NCI-H460 (cell line): ENCODE results near the gene SFI1. TPM values are rescaled to one million over a fixed set of nuclear protein-coding genes. Genes with fewer than 3 reads are reported as not detected.
A peak's percentile ranks its signal among the peaks of the same experiment; 100 is the strongest.
"Not testable (repeated sequence)": the region's sequence is repeated elsewhere in the genome, so short reads cannot be mapped to it uniquely, and the experiment has no call there.

Experiments used
- DNase-seq: peaks from one replicate; pipeline ENCODE4 v3.0.0-alpha.2; 2016; ENCODE audit warnings: low read depth; ENCODE audit errors: extremely low read depth
- total RNA-seq: library from RNA; depleted of rRNA; stranded (reverse); fragments of >200 nt; shearing (Covaris generic); gene quantifications from 2 replicates; pipeline ENCODE4 v1.2.3, GENCODE V29; 2014

SFI1 gene
- total RNA-seq, 1 experiment from 2014 or later: 10.5 TPM

DNA sequence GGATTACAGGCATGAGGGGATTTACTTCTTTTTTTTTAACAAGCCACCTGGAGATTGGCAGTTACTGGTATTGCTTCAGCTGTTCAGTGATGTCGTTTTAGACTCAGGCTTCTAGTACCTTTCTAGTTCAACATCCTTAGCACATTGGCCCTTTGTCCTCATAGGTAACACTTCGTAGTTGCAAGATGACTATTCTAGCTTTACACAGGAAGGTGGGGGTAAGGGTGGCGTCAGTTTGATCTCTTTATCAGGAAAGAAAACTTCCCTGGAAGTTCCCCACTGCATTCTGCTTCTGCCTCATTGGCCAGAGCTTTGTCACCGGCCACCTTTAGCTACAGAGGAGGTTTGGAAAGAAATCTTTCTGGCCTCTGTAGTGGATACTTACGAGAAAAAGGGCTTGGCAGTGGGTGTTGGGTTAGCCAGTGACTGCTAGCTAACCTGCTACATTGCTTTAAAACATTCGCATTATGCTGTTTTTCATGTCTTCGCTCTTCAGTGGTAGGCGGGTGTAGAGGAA is 40.7 kb downstream of the SFI1 start:
- DNase-seq: no peak

DNA sequence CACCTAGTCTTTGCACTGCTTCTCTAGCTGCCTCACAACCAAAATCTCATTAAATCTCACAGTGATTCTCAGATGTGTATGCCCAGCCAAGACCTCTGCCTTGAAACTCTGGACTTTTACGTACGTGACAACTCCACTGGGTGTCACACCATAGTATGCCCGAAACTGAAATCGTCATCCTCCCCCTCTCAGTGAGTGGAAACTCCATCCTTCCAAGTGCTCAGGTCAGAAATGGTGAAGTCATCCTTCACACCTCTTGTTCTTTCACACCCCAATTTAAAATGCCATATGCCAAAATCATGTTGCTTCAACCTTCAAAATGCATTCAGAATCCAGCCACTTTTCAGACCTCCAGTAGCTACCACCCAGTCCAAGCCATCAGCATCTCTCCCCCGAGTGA is 42.5 kb downstream of the SFI1 start:
- DNase-seq: no peak

DNA sequence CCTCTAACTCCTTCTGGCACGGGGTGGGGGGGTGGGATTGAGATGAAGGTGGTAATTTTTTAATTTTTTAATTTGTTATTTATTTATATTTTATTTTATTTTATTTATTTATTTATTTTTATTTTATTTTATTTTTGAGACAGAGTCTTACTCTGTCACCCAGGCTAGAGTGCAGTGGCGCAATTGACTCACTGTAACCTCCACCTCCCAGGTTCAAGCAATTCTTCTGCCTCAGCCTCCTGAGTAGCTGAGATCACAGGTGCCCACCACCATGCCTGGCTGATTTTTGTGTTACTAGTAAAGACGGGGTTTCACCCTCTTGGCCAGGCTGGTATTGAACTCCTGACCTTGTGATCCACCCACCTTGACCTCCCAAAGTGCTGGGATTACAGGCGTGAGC is 43.8 kb downstream of the SFI1 start:
- DNase-seq: not testable (repeated sequence)

DNA sequence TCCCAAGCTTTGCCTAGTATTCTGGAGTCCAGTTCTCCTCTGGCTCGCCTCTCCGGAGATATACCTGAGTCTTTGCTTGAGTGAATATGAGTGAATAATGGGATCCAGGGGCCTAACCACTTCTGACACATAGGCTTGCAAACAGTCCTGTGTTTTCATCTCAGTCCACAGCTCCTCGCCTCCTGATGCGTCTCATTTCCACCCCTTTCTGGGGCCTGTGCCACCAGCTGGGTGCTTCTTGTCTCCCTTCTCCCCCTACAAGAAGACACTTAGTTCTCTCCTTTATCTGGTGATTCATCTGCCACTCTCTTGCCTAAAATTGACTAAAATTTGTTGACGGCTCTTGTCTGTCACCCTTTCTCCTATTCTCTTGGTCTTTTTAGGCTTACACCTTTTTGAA is 44.6 kb downstream of the SFI1 start:
- DNase-seq: no peak

DNA sequence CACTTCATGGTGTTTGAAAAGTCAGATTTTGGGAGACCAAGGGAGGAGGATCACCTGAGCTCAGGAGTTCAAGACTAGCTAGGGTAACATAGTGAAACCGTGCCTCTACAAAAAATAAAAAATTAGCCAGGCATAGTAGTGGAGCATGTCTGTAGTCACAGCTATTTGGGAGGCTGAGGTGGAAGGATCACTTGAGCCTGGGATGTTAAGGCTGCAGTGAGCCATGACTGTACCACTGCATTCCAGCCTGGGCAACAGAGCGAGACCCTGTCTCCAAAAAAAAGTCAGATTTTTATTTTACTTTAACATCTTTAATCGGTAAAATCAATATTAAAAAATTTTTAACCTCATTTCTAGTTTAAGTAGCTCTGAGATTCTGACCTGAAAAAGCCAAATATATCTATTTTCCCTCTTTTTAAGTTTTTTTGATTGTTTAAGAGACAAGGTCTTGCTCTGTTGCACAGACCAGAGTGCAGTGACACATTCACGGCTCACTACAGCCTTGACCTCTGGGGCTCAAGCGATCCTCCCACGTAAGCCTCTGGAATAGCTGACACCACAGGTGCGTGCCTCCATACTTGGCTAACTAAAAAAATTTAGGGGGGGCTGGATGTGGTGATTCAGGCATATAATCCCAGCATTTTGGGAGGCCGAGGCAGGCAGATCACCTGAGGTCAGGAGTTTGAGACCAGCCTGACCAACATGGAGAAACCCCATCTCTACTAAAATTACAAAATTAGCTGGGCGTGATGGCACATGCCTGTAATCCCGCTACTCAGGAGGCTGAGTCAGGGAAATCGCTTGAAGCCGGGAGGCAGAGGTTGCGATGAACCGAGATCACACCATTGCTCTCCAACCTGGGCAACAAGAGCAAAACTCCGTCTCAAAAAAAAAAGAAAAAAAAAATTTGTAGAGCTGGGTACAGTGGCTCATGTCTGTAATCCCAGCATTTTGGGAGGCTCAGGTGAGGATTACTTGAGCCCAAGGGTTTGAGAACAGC is 48.4 kb downstream of the SFI1 start:
- DNase-seq: no peak

DNA sequence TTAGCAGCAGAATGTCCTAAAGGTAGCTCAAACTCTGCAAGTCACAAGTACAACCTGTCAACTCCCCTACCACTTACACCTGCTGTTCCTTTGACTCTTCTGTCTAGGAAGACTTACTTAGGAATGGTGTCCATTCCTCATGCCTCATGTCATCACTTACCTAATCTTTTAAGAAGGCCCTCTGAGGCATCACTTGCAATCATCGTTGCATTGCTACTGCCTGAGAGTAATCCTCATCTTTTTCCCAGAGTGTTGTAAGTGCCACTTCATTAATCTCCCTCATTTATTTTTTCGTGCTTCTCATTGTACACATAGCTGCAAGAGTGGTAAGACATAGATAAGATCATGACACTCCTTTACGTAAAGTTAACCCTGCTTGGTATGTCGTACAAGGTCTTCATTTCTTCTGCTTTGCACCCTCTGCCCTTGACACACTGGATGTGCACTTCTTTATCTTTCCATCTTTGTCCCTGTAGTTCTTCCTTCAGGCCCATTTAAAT is 54.6 kb downstream of the SFI1 start:
- no peak for DNase-seq

DNA sequence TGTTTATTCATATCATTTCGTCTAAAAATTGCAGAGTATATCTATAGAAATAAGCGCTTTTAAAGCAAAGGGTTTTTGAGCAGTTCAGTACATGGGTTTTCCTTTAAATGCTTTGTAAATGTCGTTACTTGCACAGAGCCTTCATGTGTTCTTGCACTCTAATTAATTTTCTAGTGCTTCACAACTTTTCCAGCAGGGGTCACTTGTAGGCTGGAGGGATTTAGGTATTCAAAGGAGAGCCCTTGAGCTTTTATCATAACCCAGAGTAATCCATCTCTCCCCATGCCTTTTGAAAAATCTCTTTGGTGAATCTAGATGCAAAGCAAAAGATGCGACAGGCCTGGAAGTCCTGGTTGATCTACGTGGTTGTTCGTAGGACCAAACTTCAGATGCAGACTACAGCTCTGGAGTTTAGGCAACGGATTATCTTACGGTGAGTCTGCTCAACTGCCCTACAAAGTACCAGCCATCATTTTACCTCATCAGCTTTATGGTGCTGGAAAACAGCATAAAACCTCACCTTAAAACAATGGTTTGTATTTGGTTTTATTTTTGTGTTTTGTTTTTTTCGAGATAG is 60.4 kb downstream of the SFI1 start:
- peak; percentile 48 for DNase-seq

DNA sequence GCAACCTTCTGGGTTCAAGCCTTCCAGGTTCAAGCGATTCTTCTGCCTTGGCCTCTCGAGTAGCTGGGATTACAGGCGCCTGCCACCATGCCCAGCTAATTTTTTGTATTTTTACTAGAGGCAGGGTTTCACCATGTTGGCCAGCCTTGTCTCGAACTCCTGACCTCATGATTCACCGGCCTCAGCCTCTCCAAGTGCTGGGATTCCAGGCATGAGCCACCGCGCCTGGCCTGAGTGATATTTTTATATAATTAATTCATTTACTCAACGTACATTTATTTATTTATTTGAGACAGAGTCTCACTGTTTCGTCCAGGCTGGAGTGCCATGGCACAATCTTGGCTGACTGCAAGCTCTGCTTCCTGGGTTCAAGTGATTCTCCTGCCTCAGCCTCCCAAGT is 62.2 kb downstream of the SFI1 start:
- DNase-seq: not testable (repeated sequence)

DNA sequence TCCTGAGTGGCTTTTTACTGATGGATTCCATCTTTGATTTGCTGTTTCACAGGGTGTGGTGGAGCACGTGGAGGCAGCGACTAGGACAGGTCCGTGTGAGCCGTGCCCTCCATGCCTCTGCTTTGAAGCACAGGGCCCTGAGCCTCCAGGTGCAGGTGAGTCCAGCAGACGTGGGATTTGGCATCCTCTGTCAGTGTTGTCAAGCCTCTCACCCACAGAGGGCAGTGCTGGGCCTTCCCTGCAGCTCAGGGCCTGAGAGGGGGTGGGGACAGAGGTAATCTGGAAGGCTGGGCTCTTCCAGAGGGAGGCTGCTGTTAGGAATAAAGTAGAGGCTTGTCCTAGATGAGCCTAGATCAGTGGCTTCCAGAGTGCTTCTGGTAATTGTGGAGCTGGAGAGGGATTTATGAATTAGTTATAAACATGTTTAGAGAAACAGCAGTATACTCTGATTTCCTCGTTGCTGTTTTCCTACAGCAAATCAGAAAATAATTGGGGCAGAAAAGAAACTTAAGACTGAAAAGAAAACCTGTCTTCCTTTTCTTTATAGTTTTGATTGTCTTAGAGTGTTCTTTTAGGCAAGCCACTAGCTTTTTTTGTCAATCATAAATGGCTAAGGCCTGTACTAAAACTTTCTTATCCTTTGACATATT is 65.0 kb downstream of the SFI1 start:
- DNase-seq: peak; percentile 86

DNA sequence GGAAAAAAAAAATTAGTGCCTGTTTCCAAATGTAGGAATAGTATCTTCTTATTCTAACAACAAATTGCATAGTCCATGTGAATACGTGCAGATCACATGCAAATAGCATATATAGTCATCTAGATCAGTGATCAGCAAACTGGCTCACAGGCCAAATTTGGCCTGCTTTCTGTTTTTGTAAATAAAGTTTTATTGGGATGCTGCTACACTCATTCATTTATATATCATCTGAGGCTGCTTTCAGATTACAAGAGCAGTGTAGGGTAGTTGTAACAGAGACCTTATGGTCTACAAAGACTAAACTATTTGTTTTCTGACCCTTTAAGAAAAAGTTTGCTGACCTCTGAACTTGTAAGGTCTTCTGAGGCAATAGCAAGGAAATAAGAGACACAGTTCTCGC is 65.6 kb downstream of the SFI1 start:
- no peak for DNase-seq

DNA sequence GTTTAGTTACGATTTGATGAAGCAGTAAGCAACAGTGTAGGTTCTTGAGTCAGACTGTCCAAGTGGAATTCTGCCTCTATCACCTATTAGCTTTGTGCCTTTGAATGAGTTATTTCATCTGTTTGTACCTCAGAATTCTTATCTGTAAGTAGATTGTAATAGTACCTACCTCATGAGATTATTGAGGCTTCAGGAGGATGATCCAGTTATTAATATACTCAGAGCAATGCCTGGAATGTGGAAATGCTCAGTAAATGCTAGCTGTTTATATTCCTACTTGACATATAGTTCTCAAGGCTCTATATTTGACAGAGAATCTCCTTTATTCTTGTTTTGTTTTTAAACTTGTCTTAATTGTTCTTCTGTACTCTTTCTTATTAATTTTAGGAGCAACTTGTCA is 70.1 kb downstream of the SFI1 start:
- no peak for DNase-seq

DNA sequence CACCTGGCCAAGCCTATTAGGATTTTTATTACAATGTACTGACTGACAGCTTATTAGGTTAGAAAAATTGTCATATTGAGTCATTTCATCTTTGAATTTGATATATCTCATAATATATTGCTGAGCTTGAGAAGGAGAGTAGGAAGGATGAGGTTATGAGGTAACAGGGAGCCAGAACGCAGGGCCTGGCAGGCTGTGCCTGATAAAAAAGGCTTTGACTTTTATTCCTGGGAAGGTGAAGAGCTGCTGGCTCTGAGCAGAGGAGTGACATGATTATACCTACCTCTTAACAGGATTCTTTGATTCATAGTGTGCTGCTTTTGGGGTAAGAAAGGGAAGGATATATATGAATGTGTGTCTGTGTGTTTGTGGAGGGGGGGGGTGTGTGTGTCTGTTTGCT is 70.9 kb downstream of the SFI1 start:
- no peak for DNase-seq

DNA sequence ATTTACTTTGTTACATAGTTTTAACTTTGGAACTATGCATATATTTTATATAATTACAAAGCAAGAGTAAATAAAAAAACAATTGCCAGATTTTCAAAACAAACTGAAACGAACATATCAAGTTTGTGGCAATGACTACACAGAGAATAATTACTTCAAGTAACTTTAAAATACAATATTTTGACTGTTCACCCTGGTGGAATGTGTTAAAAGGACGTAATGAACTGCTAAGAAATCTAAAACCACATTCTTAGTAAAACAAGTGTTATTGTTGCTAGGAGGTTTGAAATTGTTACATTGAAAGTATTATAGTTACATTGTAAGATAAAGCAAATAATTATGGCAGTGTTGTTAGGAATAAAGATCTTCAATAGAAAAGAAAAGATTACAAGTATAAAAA is 71.4 kb downstream of the SFI1 start:
- no peak for DNase-seq

DNA sequence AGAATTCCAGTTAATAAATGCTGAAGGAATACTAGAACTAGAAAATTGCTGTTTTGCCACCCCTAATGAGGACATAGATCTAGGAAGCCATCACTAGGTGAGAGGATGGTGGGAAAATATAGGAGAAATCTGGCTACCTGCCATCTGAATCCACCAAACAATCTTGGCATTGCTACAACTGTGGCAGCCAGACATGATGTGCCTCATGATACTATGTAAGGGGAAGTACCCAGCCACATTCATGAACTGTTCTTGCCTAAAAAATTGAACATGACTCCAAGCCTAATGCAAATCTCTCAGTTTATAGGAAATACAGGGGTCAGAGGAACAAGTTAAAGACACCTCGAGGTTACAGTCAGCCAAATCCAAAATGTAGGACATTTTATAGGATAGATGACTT is 72.8 kb downstream of the SFI1 start:
- DNase-seq: no peak

DNA sequence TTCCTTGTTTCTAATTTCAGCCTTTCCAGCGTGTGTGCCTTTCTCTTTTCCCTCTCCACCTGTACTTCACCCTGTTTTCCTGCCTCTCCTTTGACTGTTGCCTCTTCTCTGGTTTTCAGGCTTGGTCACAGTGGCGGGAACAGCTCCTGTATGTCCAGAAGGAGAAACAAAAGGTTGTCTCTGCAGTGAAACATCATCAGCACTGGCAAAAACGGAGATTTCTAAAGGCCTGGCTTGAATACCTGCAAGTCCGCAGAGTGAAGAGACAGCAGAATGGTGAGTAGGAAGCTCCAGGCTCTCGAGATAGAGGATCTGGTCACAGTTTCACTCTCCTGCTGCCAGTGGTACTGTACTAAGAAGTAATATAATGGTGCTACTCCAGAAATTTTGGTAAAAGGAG is 76.6 kb downstream of the SFI1 start:
- DNase-seq: no peak

DNA sequence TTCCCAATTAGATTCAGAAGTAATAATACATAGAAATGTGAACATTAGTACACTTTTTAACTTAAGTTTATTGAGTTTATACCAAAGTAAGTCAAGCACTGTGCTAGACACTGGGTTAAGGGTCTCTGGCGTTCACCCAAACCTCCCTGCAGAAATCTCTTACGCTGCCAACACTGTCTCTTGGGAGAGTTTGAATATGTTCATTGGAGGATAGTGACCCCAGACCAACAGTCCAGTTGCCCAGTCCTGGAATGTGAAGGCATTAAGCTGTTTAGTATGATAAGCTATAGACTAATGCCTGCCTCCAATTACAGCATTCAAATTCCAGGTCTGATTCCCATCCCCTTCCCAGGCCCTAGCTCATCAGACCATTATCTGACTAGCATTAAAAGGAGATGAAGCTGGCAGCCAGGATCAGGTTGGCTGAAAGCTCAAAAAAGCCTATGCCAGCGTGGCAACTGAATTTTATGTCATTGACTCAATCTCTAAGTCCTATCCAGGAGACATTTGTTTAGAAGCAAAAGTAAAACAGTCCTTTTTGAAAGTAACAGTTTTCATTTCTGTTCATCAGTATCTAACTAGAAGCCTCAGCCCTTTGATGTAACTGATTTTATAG is 77.8 kb downstream of the SFI1 start:
- DNase-seq: no peak

DNA sequence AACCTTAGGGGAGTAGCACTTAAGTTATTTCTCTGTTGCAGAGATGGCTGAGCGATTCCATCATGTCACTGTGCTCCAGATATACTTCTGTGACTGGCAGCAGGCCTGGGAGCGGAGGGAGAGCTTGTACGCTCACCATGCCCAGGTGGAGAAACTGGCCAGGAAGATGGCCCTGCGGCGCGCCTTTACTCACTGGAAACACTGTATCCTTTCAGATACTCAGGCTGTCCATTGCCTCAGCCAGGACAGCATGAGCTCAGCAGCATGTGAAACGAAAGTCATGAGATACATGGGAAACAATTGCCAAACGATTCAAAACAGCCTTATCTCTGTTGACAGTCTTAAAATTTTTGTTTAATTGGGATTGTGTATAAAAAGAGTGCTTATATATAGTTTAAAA is 78.9 kb downstream of the SFI1 start:
- DNase-seq: no peak

DNA sequence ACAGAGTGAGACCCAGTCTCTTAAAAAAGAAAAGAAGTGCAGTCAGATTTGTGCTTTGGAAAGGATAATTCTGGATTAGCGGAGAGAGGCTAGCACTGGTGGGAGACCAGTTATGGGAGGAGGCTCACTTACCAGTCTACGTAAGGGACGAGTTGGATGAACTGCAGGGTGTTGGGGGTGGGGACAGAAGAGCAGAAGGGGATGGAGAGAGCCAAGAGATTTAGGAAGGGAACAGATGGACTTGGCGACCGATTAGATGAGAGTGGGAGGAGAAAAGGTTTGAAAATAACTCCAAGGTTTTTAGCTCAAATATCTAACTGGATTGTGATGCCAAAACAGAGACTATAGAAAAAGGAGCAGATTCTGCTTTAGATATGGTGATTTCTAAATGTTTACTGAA is 81.4 kb downstream of the SFI1 start:
- no peak for DNase-seq

DNA sequence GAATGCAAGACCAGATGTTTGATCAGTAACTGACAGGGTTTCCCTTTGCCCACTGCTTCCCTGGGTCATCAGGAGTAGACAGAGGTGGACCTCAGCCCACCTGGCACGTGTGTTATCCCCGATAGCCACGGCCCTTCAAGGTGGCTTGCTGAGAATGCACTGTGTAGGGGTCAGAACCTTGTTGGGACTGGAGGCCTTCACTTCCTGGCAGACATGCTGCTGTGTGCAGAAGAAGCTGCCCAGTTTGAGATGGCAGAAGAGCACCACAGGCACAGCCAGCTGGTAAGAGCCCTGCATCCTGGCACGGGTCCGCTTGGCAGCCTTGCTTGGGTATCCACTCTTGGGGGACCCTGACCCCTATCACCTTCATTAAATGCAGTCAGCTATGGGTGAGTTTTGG is 81.8 kb downstream of the SFI1 start:
- no peak for DNase-seq

DNA sequence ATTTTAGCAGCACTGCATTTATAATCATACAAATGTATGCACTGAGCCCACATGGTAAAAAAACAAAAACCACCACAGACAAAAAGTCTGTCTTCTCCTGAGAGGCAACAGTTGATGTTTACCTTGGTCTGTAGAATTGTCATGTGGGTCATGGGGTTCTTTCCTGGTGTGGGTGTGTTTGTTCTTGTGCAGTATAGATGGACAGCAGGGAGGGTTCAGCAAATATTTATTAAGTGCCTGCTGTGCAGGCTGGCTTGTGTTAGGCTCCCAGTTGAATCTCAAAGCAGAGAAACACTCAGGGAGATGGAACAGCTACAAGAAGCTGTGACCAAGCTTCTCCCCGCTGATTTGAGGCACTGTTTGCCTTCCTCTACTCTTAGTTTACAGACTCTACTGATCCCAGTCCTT is 83.5 kb downstream of the SFI1 start:
- DNase-seq: no peak
